ENCODE measurements around the gene FOXA3. TPM values are rescaled to one million over a fixed set of nuclear protein-coding genes. Genes with fewer than 3 reads are reported as not detected.

FOXA3 gene
- not detected in 2 replicates for total RNA-seq

DNA sequence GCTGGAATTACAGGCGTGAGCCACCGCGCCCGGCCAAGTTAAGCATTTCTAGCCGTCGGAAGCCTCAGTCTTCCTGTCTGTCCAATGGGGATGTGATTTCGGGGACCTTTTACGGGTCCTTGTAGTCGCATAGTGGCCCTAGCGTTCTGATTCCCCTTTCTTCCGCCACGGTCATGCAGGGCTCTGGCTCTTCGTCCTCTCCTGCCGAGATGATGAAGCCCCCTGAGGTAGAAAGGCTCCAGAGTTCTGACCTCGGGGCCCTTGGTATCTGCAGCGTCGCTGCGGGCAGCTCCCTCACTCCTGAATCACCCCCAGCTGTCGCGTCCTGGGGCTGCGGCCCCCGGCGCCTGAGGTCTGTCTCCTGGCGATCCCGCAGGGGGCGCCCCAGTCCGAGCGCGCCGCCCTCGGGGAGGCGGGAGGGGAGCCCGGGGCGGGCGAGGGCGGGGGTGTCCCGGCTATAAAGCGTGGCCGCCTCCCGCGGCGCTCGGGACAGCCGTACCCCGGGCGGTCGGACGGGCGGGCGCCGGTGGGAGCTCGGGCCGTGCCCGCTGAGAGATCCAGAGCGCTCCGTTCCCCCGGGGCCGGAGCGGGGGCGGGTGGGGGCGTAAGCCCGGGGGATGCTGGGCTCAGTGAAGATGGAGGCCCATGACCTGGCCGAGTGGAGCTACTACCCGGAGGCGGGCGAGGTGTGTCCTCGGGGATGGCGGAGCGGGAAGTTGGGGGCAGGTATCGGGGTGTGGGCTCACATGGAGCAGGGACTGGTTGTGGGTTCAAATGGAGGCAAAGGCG lies at the start of gene FOXA3:
TSS of gene FOXA3 (plus strand) at position 487 of the 789 bp plus-strand sequence. CDS start at position 618, 131 bp downstream.

DNA sequence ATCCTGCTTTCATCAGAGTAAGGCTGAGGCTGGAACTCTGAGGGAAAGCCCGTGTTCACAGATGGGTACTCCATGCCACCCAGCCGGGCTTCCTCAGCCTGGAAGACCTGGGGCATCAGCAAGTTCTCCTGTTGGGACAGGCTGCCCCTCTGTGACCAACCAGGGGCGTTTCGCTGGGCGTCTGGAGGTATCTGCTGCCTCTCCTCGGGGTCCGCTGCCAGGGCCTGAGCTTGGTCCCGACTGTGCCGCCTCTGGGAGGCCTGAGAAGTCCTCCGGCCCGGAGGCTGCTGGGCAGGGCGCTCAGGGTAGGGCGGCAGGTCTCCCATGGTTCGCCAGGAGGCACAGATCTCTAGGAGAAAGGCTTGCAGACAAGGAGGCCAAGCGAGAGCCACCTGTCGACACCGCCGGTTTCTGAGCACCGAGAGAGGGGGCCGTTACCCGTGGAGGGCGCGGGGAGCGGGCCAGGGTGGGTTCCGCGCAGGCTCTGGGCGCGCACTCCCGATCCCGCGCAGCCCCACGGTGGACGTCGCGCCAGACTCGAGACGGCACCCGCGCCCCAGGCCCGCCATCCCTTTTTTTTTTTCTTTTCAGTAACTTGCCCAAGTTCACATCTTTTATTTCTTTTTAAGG lies 49.2 kb upstream of the FOXA3 start, which contains the start of gene RSPH6A:
TSS of gene RSPH6A (minus strand) at position 458 of the 630 bp plus-strand sequence. CDS start at position 326, 132 bp downstream.

DNA sequence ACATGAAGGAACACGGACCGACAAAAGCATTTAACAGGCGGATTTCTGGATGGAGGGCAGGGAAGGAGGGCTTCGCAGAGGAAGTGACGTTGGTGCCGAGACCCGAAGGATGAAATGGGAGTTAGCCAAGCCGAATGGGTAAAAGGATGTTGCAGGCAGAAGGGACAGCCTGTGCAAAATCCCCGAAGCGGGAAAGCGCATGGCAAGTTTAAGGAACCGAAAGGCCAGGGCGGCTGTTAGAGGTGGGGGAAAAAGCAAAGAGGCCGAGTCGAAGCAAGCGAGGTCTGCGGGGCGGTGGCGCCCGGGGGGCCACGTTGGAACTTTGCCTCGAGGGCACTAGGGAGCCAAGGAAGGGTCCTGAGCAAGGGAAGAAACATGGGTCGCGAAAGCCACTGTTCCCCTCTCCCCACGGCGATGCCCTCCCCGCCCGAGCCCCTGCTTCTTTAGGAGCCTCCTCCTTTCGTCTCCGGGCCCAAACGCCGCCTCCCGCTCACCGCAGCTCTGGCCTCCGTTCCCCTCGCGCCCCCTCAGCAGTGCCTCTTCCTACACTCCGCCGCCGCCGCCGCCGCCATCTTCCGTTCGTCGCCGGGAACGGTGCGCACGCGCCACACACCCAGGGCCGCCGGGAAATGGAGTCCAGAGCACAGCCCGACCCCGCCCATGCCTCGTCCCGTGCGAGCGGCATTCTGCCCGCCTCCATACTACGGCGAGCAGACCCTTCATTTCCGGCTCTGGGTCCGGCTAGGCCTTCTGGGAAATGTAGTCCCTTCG lies 1.4 kb upstream of the FOXA3 start, which contains the start of gene SYMPK:
TSS of gene SYMPK (minus strand) at position 584 of the 771 bp plus-strand sequence. CDS start 8,652 bp downstream, outside the sequence.

DNA sequence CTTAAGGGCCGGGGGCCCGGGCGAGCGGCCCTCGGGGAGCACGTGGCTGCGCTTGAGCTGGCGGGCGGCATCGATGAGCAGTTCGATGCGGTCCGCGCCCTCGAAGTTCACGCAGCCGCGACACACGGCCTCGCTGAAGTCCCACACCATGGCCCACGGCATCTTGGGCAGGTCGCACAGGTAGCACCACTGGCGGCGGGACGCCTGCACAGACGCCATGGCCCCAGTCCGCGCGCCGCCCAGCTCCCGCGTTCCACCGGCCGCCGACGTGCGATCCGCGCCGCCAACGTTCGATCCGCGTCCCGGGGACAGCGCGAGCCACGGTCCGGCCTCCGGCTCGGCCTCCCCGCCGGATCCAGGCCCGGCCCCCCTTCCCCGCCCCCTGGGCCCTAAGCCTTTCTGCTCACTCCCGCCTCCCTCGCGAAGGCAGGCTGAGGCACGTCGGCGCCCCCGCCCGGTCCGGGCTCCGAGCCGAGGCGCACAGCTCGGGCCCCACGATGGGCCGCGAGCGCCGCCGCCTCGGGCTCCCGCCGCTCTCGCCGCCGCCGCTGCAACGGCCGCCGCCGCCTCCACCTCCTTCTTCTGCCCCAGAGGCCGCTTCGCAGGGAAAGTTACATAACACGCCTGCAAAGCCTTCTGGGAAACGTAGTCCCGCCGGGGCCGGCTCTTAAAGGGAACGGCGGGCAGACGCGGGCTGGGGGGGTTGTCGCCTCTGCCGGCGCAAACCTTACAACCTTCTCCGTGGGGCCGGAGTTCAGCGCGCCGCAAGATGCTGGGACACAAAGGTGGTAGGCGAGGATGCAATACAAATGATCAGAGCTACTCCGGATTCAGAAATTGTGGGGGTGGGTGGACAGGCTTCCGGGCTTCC lies 21.7 kb downstream of the FOXA3 start, which contains the start of gene IRF2BP1:
TSS of gene IRF2BP1 (minus strand) at position 586 of the 871 bp plus-strand sequence. CDS start at position 219, 367 bp downstream.

DNA sequence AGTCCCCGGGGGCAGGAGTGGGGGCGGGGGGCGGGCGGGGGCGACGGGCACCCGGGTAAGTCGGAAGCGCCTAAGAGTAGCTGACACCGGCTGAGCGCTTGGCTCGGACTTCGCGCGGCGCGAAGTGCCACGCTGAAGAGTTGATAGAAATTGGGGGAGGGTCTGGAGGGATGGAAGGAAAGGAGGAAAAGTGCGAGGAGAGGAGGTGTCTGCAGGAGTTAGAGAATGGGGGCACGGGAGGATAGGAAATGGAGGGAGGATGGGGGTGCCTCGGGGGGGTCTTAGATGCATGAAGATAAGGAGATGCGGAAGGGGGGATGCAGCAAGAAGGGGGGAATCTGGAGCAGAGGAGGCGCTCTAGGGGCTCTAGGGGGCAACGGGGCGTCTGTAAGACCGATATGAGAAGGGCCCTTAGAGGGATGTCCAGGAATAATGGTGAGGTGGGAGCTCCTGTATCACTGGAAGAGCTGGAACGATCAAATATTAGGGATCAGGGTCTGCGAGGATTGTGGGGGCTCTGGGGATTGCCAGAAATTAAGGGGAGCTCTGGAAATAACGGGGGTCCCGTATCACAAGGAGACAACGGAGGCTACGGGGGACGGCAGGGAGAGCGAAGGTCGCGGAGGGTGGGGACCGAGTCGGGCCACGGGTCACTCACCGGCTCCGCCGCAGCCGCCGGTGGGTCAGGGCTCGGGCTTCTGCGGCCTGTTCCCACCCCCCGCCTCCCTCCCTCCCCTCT lies 38.0 kb downstream of the FOXA3 start, which contains the start of gene MYPOP:
TSS of gene MYPOP (minus strand) at position 702 of the 739 bp plus-strand sequence. CDS start 840 bp downstream, outside the sequence.

DNA sequence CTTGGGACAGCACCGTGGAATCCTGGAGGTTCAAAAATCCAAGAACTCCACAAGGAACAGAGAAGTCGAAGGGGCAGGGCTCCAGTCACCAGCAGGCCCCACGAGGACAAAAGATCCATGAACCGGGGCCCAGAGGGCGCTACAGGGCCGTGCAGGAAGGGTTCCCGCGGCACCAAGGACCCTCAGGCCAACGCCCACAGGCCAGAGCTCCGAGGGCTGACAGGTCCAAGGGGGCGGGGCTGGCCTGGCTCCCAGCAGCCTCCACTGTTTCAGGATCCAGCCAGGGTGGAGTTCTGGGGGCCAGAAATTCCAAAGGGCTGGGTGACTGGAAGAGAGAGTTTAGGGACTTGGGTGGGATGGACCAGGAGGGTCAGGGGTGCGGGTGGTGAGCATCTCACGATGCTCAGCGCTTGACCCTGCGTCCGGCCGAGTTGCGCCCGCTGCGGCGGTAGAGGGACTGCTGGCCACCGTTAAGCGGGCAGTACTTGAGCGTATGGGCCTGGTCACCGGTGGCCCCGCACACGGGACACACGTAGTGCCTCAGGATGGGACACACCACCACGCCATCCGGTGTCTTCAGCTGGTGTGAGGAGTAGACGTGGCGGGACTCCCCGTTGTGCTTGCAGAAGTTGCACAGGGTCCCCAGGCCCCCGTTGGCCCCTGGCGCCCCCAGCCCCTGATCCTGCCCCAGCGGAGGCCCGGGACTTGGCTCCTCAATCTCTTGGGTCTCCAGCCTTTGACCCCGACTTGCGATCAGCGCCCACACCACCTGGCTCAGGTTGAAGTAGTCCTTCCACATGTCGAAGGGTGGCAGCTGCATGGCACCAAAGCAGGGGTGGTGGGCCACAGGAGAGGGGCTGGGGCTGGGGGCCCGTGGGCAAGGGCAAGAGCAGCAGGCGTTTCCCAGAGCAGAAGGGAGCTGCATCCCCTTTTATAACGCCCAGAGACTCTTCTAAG lies 50.0 kb downstream of the FOXA3 start, which contains the start of gene NANOS2:
TSS of gene NANOS2 (minus strand) at position 905 of the 957 bp plus-strand sequence. CDS start at position 820, 85 bp downstream.

Other genes starting within 250 kb of the FOXA3 start
- gene EML2, start 224.9 kb upstream of the FOXA3 start, total RNA-seq, result 31.2 and 48.1 TPM in 2 replicates
- 0.09 and 0.16 TPM in 2 replicates for gene GIPR, start 196.1 kb upstream of the FOXA3 start, total RNA-seq
- 843 and 916 TPM in 2 replicates for gene SNRPD2, start 172.4 kb upstream of the FOXA3 start, total RNA-seq
- 1.6 and 5.8 TPM in 2 replicates for gene QPCTL, start 171.7 kb upstream of the FOXA3 start, total RNA-seq
- gene FBXO46, start 133.4 kb upstream of the FOXA3 start, total RNA-seq, result 2.4 and 2.6 TPM in 2 replicates
- not detected in 2 replicates for gene MEIOSIN, start 130.9 kb upstream of the FOXA3 start, total RNA-seq
- 6.7 and 7.4 TPM in 2 replicates for gene SIX5, start 95.1 kb upstream of the FOXA3 start, total RNA-seq
- 51.5 and 57.4 TPM in 2 replicates for gene DMPK, start 81.8 kb upstream of the FOXA3 start, total RNA-seq
- gene DMWD, start 71.5 kb upstream of the FOXA3 start, total RNA-seq, result 16.7 and 21.2 TPM in 2 replicates
- gene RSPH6A, start 49.0 kb upstream of the FOXA3 start, total RNA-seq, result 0.09 and 0.16 TPM in 2 replicates
- gene SYMPK, start 1.2 kb upstream of the FOXA3 start, total RNA-seq, result 27.0 and 36.0 TPM in 2 replicates
- 17.8 and 18.1 TPM in 2 replicates for gene IRF2BP1, start 21.8 kb downstream of the FOXA3 start, total RNA-seq
- 0.69 and 0.79 TPM in 2 replicates for gene MYPOP, start 38.3 kb downstream of the FOXA3 start, total RNA-seq
- not detected in 2 replicates for gene NANOS2, start 50.5 kb downstream of the FOXA3 start, total RNA-seq
- under 0.01 TPM in 2 replicates for gene NOVA2, start 109.5 kb downstream of the FOXA3 start, total RNA-seq
- 6.6 and 9.0 TPM in 2 replicates for gene CCDC61, start 131.1 kb downstream of the FOXA3 start, total RNA-seq
- not detected in 2 replicates for gene PGLYRP1, start 158.7 kb downstream of the FOXA3 start, total RNA-seq
- gene IGFL4, start 176.7 kb downstream of the FOXA3 start, total RNA-seq, result 0.16 TPM in 1 of 2 replicates, not detected in the other

Measured in bronchial smooth muscle cell (primary cell).